HepG2 (cell line): ENCODE data around the gene NISCH. TPM values are rescaled to one million over a fixed set of nuclear protein-coding genes. Genes with fewer than 3 reads are reported as not detected.

Source experiments
- DMAP1 ChIP-seq: IDR thresholded peaks from 2 replicates; pipeline ENCODE4 v1.6.1; 2016
- MBD4 ChIP-seq: IDR thresholded peaks from 2 replicates; pipeline ENCODE4 v1.6.1; 2012; ENCODE audit warnings: low read length, inconsistent platforms, borderline replicate concordance
- MED1 ChIP-seq: sonication (generic); formaldehyde crosslinking; IDR thresholded peaks from 2 replicates; pipeline ENCODE4 v1.4.0; 2020; ENCODE audit warnings: missing genetic modification reagents
- SP4 ChIP-seq: sonication (generic); formaldehyde crosslinking; IDR thresholded peaks from 2 replicates; pipeline ENCODE4 v1.8.1; 2023; ENCODE audit warnings: mild to moderate bottlenecking, missing genetic modification reagents
- ZBTB1 ChIP-seq: sonication (generic); formaldehyde crosslinking; IDR thresholded peaks from 2 replicates; pipeline ENCODE4 v1.4.0; 2020; ENCODE audit warnings: missing genetic modification reagents, borderline replicate concordance
- ZNF572 ChIP-seq: sonication (generic); formaldehyde crosslinking; IDR thresholded peaks from 2 replicates; pipeline ENCODE4 v1.5.1; 2020; ENCODE audit warnings: mild to moderate bottlenecking, missing genetic modification reagents
- polyA plus RNA-seq, 8 experiments: library from polyadenylated mRNA; depleted of rRNA in 3 of 8; stranded (reverse) in 7 of 8; unstranded in 1 of 8; fragments of >200 nt; fragmentation: Illumina TruSeq in 4 of 8; extraction: Trizol in 4 of 8; gene quantifications; 2 replicates each; pipeline versions ENCODE4 v1.2.1 to v1.2.3, GENCODE V29; 2011 to 2016; ENCODE audit warnings: low read depth in 4 of 8, missing spikeins in 1 of 8, mixed read lengths in 1 of 8; ENCODE audit not compliant: insufficient read depth in 1 of 8
- total RNA-seq, 5 experiments: library from RNA; depleted of rRNA; stranded (reverse); fragments of >200 nt; fragmentation: Illumina TruSeq; extraction: Trizol; gene quantifications; 2 replicates each; pipeline ENCODE4 v1.2.3, GENCODE V29; 2016; ENCODE audit warnings: low read depth in 1 of 5
- TF ChIP-seq, protein P1 (sequence below), 2 experiments: fragments of 450-650 bp in 1 of 2; sonication (generic) in 1 of 2; formaldehyde crosslinking in 1 of 2; IDR thresholded peaks; 2 replicates each; pipeline versions ENCODE4 v1.6.1 to v1.8.0; 2016 to 2022; ENCODE audit warnings: antibody characterized with exemption in 1 of 2, mild to moderate bottlenecking in 1 of 2, missing genetic modification reagents in 1 of 2
- TF ChIP-seq, protein P2 (sequence below): sonication (generic); formaldehyde crosslinking; conservative IDR thresholded peaks from 2 replicates; pipeline ENCODE4 v1.4.0; 2020; ENCODE audit warnings: missing genetic modification reagents
- TF ChIP-seq, protein P3 (sequence below): IDR thresholded peaks from 2 replicates; pipeline ENCODE4 v1.6.1; 2016; ENCODE audit warnings: low read depth, control low read depth
- TF ChIP-seq, protein P4 (sequence below): sonication (generic); formaldehyde crosslinking; IDR thresholded peaks from 2 replicates; pipeline ENCODE4 v1.4.0; 2020; ENCODE audit warnings: missing genetic modification reagents, borderline replicate concordance
- TF ChIP-seq, protein P5 (sequence below), 2 experiments: fragments of 450-650 bp in 1 of 2; sonication (generic) in 1 of 2; formaldehyde crosslinking; IDR thresholded peaks; 2 replicates each; pipeline versions ENCODE4 v1.5.0 to v1.8.0; 2020 to 2022; ENCODE audit warnings: mild to moderate bottlenecking in 1 of 2, missing genetic modification reagents in 1 of 2

Gene NISCH
- total and polyA plus RNA-seq, 2 of the 13 experiments (the other 11 are each of a cell fraction or from before 2014, with no cell fraction given): 27.0 to 47.6 TPM

DNA sequence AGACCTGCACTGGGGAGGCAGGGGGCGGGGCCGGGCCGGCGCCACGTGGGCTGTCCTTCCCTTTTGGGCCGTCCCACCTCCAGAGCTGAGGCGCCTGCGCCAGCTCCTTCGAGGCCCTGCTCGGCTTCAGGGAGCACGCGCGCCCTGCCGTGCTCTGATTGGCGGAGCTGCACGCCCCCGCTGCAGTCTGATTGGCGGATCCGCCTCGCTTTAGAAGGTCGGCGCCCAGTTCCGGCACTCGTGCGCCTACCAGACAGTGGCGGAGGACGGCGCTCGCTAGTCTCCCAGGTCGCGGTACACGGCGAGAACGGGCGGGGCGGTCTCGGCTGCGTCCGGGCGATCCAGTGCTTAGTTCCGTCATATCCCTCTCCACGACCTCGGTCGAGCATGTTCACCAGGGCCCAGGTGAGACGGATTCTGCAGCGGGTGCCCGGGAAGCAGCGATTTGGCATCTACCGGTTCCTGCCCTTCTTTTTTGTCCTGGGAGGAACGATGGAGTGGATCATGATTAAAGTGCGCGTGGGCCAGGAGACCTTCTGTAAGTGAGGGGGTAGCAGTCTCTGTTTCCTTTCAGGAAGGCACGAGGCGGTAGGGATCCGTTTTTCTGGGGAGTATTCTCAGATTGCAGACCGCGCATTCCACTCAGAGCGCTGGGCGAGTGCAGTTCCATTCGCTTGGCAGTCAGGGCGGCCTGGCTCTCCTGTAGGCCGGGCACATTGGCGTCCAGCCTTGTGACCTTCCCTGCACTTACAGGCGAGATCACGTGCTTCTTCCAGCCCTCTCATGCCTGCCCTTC is 81.2 kb downstream of the NISCH start, which contains the start of gene UQCC5 (continued):
- TF ChIP-seq, protein P1, sequence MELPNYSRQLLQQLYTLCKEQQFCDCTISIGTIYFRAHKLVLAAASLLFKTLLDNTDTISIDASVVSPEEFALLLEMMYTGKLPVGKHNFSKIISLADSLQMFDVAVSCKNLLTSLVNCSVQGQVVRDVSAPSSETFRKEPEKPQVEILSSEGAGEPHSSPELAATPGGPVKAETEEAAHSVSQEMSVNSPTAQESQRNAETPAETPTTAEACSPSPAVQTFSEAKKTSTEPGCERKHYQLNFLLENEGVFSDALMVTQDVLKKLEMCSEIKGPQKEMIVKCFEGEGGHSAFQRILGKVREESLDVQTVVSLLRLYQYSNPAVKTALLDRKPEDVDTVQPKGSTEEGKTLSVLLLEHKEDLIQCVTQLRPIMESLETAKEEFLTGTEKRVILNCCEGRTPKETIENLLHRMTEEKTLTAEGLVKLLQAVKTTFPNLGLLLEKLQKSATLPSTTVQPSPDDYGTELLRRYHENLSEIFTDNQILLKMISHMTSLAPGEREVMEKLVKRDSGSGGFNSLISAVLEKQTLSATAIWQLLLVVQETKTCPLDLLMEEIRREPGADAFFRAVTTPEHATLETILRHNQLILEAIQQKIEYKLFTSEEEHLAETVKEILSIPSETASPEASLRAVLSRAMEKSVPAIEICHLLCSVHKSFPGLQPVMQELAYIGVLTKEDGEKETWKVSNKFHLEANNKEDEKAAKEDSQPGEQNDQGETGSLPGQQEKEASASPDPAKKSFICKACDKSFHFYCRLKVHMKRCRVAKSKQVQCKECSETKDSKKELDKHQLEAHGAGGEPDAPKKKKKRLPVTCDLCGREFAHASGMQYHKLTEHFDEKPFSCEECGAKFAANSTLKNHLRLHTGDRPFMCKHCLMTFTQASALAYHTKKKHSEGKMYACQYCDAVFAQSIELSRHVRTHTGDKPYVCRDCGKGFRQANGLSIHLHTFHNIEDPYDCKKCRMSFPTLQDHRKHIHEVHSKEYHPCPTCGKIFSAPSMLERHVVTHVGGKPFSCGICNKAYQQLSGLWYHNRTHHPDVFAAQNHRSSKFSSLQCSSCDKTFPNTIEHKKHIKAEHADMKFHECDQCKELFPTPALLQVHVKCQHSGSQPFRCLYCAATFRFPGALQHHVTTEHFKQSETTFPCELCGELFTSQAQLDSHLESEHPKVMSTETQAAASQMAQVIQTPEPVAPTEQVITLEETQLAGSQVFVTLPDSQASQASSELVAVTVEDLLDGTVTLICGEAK (IDR thresholded peaks at IDR 0.05): no peak
- TF ChIP-seq, protein P1 (CRISPR knock-in tag; IDR thresholded peaks at IDR 0.05): peak; percentile 61
- TF ChIP-seq, protein P2, sequence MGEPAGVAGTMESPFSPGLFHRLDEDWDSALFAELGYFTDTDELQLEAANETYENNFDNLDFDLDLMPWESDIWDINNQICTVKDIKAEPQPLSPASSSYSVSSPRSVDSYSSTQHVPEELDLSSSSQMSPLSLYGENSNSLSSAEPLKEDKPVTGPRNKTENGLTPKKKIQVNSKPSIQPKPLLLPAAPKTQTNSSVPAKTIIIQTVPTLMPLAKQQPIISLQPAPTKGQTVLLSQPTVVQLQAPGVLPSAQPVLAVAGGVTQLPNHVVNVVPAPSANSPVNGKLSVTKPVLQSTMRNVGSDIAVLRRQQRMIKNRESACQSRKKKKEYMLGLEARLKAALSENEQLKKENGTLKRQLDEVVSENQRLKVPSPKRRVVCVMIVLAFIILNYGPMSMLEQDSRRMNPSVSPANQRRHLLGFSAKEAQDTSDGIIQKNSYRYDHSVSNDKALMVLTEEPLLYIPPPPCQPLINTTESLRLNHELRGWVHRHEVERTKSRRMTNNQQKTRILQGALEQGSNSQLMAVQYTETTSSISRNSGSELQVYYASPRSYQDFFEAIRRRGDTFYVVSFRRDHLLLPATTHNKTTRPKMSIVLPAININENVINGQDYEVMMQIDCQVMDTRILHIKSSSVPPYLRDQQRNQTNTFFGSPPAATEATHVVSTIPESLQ (CRISPR knock-in tag): no peak
- TF ChIP-seq, protein P3, sequence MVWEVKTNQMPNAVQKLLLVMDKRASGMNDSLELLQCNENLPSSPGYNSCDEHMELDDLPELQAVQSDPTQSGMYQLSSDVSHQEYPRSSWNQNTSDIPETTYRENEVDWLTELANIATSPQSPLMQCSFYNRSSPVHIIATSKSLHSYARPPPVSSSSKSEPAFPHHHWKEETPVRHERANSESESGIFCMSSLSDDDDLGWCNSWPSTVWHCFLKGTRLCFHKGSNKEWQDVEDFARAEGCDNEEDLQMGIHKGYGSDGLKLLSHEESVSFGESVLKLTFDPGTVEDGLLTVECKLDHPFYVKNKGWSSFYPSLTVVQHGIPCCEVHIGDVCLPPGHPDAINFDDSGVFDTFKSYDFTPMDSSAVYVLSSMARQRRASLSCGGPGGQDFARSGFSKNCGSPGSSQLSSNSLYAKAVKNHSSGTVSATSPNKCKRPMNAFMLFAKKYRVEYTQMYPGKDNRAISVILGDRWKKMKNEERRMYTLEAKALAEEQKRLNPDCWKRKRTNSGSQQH: no peak; the same call in 1 of the 2 replicates
- TF ChIP-seq SP4 (CRISPR knock-in tag) (peak; percentile 81; the same call in 1 of the 2 replicates), ZNF572 (CRISPR knock-in tag) (no peak), MED1 (CRISPR knock-in tag) (peak; percentile 79), ZBTB1 (CRISPR knock-in tag) (no peak), MBD4 (no peak), DMAP1 (CRISPR knock-in tag) (peak; percentile 88; the same call in 1 of the 2 replicates)
- TF ChIP-seq, protein P4, sequence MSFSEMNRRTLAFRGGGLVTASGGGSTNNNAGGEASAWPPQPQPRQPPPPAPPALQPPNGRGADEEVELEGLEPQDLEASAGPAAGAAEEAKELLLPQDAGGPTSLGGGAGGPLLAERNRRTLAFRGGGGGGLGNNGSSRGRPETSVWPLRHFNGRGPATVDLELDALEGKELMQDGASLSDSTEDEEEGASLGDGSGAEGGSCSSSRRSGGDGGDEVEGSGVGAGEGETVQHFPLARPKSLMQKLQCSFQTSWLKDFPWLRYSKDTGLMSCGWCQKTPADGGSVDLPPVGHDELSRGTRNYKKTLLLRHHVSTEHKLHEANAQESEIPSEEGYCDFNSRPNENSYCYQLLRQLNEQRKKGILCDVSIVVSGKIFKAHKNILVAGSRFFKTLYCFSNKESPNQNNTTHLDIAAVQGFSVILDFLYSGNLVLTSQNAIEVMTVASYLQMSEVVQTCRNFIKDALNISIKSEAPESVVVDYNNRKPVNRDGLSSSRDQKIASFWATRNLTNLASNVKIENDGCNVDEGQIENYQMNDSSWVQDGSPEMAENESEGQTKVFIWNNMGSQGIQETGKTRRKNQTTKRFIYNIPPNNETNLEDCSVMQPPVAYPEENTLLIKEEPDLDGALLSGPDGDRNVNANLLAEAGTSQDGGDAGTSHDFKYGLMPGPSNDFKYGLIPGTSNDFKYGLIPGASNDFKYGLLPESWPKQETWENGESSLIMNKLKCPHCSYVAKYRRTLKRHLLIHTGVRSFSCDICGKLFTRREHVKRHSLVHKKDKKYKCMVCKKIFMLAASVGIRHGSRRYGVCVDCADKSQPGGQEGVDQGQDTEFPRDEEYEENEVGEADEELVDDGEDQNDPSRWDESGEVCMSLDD: no peak; the same call in 1 of the 2 replicates
- TF ChIP-seq, protein P5, sequence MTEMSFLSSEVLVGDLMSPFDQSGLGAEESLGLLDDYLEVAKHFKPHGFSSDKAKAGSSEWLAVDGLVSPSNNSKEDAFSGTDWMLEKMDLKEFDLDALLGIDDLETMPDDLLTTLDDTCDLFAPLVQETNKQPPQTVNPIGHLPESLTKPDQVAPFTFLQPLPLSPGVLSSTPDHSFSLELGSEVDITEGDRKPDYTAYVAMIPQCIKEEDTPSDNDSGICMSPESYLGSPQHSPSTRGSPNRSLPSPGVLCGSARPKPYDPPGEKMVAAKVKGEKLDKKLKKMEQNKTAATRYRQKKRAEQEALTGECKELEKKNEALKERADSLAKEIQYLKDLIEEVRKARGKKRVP (CRISPR knock-in tag; IDR thresholded peaks at IDR 0.05): peak in 1 of 2 experiments; percentile 34; a peak in 1 of 4 replicates
